Aortic smooth muscle cell (primary cell): ENCODE data around the gene CELA1. TPM values are rescaled to one million over a fixed set of nuclear protein-coding genes. Genes with fewer than 3 reads are reported as not detected.

Source experiments
- total RNA-seq: library from RNA; depleted of rRNA; stranded (reverse); fragments of >200 nt; gene quantifications from 2 replicates; pipeline ENCODE4 v1.2.3, GENCODE V29; 2014

CELA1 gene
- not detected in 2 replicates for total RNA-seq

GRCh38 chr12:51346581-51346980, at the start of gene CELA1:
CELA1 (minus strand) TSS chr12:51346679; CDS start chr12:51346638, 41 bp downstream.

GRCh38 chr12:51391283-51392123, 45.0 kb upstream of the CELA1 start, which contains the start of gene GALNT6:
GALNT6 (minus strand) TSS chr12:51391406; CDS start chr12:51379781, 11,625 bp downstream.

GRCh38 chr12:51323966-51324895, 22.2 kb downstream of the CELA1 start, which contains the start of gene BIN2:
BIN2 (minus strand) TSS chr12:51324174; CDS start chr12:51324102, 72 bp downstream.

Other genes starting within 250 kb of the CELA1 start
- 8.7 and 9.5 TPM in 2 replicates for gene TFCP2, start 173.5 kb downstream of the CELA1 start, total RNA-seq
- gene POU6F1, start 128.6 kb downstream of the CELA1 start, total RNA-seq: 1.3 and 2.2 TPM in 2 replicates
- 54.7 and 72.1 TPM in 2 replicates for gene DAZAP2, start 107.9 kb downstream of the CELA1 start, total RNA-seq
- gene SMAGP, start 76.3 kb downstream of the CELA1 start, total RNA-seq: 12.3 and 14.0 TPM in 2 replicates
- not detected in 2 replicates for gene BIN2, start 22.5 kb downstream of the CELA1 start, total RNA-seq
- 5.0 and 5.3 TPM in 2 replicates for gene GALNT6, start 44.7 kb upstream of the CELA1 start, total RNA-seq
- 2.3 and 3.0 TPM in 2 replicates for gene SLC4A8, start 78.2 kb upstream of the CELA1 start, total RNA-seq
- gene SCN8A, start 244.6 kb upstream of the CELA1 start, total RNA-seq: 0.26 and 0.44 TPM in 2 replicates